ENCODE measurements around the gene ERP27. TPM values are rescaled to one million over a fixed set of nuclear protein-coding genes. Genes with fewer than 3 reads are reported as not detected.

ERP27 gene
- total RNA-seq, 1 experiment from 2014 or later, result not detected

DNA sequence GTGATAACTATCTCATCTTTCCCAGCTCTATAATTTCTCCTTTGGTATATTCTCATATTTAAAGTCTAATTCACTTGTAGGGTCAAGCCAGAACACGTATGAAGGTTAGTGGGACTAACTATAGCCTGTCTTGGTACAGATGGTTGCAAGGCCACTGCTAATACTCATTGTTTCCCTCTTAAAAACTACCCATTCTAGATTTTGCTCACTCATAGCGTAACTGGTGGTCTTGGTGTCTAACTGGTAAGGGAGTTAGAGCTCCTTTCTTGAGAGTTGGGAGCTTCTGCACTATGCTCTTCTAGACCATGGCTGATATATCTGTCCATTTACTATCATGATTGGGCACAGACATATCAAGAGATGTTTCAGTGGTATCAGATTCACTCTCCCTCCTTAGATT, 61.5 kb downstream of the ERP27 start:
- ChIA-PET CTCF (interaction anchor here (0.9 kb wide), 1 partner anchor 7 kb away, joined by 4 read pairs; no protein-coding TSS in a partner anchor), POLR2A (no interaction called here)
- no peaks in the 10 kb centered on the region for H3K36me3 Mint-ChIP-seq (ENCODE audit: insufficient read depth, unreplicated experiment)
- DNase-seq (ENCODE audit: unreplicated experiment), result no peak
- peaks cover 10% of the 10 kb centered on the region for H3K4me1 Mint-ChIP-seq (ENCODE audit: insufficient read depth, unreplicated experiment)
- no TSS peak for BruUV-seq (replicated peaks)
- TF ChIP-seq, protein P1, sequence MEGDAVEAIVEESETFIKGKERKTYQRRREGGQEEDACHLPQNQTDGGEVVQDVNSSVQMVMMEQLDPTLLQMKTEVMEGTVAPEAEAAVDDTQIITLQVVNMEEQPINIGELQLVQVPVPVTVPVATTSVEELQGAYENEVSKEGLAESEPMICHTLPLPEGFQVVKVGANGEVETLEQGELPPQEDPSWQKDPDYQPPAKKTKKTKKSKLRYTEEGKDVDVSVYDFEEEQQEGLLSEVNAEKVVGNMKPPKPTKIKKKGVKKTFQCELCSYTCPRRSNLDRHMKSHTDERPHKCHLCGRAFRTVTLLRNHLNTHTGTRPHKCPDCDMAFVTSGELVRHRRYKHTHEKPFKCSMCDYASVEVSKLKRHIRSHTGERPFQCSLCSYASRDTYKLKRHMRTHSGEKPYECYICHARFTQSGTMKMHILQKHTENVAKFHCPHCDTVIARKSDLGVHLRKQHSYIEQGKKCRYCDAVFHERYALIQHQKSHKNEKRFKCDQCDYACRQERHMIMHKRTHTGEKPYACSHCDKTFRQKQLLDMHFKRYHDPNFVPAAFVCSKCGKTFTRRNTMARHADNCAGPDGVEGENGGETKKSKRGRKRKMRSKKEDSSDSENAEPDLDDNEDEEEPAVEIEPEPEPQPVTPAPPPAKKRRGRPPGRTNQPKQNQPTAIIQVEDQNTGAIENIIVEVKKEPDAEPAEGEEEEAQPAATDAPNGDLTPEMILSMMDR (IDR thresholded peaks at IDR 0.05; ENCODE audit: unreplicated experiment), result no peak
- no peaks in the 10 kb centered on the region for H3K9me3 Mint-ChIP-seq (ENCODE audit: unreplicated experiment)
- H3K4me3 Mint-ChIP-seq (ENCODE audit: unreplicated experiment), result no peak overlapping the region
- no peak overlapping the region for H3K27ac Mint-ChIP-seq (ENCODE audit: low read depth, unreplicated experiment)
- H3K27me3 Mint-ChIP-seq (ENCODE audit: insufficient read depth, unreplicated experiment), result no peaks in the 10 kb centered on the region
- intact Hi-C loops (cut with micrococcal nuclease), result no loop called here

- POLR2A ChIA-PET, result interaction anchor here (0.9 kb wide), 1 partner anchor 9 kb away, joined by 5 read pairs; no protein-coding TSS in a partner anchor
- H3K4me1 Mint-ChIP-seq (ENCODE audit: insufficient read depth, unreplicated experiment), result peaks cover 10% of the 10 kb centered on the region
- intact Hi-C loops (cut with micrococcal nuclease), result no loop called here
- H3K27me3 Mint-ChIP-seq (ENCODE audit: insufficient read depth, unreplicated experiment), result no peaks in the 10 kb centered on the region
- CTCF ChIA-PET, result no interaction called here
- no peaks in the 10 kb centered on the region for H3K36me3 Mint-ChIP-seq (ENCODE audit: insufficient read depth, unreplicated experiment)
- no peak overlapping the region for H3K27ac Mint-ChIP-seq (ENCODE audit: low read depth, unreplicated experiment)
- no TSS peak for BruUV-seq (replicated peaks)
- DNase-seq (ENCODE audit: unreplicated experiment), result no peak
- H3K9me3 Mint-ChIP-seq (ENCODE audit: unreplicated experiment), result no peaks in the 10 kb centered on the region
- TF ChIP-seq, protein P1 (IDR thresholded peaks at IDR 0.05; ENCODE audit: unreplicated experiment), result no peak
- H3K4me3 Mint-ChIP-seq (ENCODE audit: unreplicated experiment), result no peak overlapping the region
Measured at GRCh38 chr12:14874882-14875281, 63.5 kb downstream of the ERP27 start.

DNA sequence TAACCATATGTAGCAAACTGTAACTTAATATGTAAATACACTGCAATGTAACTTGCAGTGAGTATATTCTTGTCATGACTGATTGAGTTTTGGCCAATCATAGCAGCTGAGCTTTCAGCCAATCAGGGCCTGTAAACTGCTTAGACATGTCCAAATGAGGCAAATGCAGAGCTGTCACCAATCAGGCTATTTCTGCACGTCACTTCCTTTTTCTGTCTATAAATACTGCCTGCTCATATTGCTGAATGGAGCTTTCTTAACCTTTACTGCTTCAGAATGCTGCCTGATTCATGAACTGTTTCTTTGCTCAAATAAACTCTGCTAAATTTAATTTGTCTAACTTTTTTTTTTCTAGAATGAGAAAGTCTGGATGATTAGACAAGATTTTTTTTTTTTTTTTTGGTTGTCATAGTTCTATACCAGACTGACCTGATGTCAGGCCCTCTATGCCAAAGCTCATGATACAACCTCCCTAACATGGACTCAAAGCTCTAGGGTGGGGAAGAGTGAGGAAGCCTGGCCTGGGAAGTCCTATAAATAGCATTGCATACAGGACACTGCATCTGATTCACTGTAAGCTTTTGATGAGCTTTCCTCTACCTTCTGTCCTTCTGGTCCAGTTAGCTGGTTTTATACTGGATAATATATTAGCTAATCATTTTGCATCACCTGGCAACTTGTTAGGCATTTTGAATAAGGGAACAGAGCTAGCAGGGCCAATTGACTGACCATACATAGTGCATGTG, 64.7 kb downstream of the ERP27 start:
- H3K9me3 Mint-ChIP-seq (ENCODE audit: unreplicated experiment), result no peaks in the 10 kb centered on the region
- intact Hi-C loops (cut with micrococcal nuclease), result no loop called here
- peaks cover 16% of the 10 kb centered on the region for H3K4me1 Mint-ChIP-seq (ENCODE audit: insufficient read depth, unreplicated experiment)
- POLR2A ChIA-PET, result interaction anchor here (0.7 to 1.1 kb wide), 6 partner anchors 10 to 188 kb away, joined by 3 to 5 read pairs (median 4); no protein-coding TSS in a partner anchor
- H3K4me3 Mint-ChIP-seq (ENCODE audit: unreplicated experiment), result no peak overlapping the region
- TF ChIP-seq, protein P1 (IDR thresholded peaks at IDR 0.05; ENCODE audit: unreplicated experiment), result no peak
- CTCF ChIA-PET, result interaction anchor here (0.5 to 0.7 kb wide), 3 partner anchors 32 to 86 kb away, joined by 3 to 10 read pairs (median 5); no protein-coding TSS in a partner anchor
- no TSS peak for BruUV-seq (replicated peaks)
- H3K36me3 Mint-ChIP-seq (ENCODE audit: insufficient read depth, unreplicated experiment), result no peaks in the 10 kb centered on the region
- no peaks in the 10 kb centered on the region for H3K27me3 Mint-ChIP-seq (ENCODE audit: insufficient read depth, unreplicated experiment)
- DNase-seq (ENCODE audit: unreplicated experiment), result no peak
- H3K27ac Mint-ChIP-seq (ENCODE audit: low read depth, unreplicated experiment), result no peak overlapping the region

GRCh38 chr12:14871886-14872285, 66.5 kb downstream of the ERP27 start:
- Mint-ChIP-seq H3K4me3 (ENCODE audit: unreplicated experiment) (no peak overlapping the region), H3K9me3 (ENCODE audit: unreplicated experiment) (peaks cover 7% of the 10 kb centered on the region), H3K27me3 (ENCODE audit: insufficient read depth, unreplicated experiment) (no peaks in the 10 kb centered on the region), H3K27ac (ENCODE audit: low read depth, unreplicated experiment) (no peak overlapping the region), H3K36me3 (ENCODE audit: insufficient read depth, unreplicated experiment) (no peaks in the 10 kb centered on the region), H3K4me1 (ENCODE audit: insufficient read depth, unreplicated experiment) (peaks cover 16% of the 10 kb centered on the region)
- TF ChIP-seq, protein P1 (IDR thresholded peaks at IDR 0.05; ENCODE audit: unreplicated experiment), result no peak
- intact Hi-C loops (cut with micrococcal nuclease), result no loop called here
- BruUV-seq (replicated peaks), result no TSS peak
- no peak for DNase-seq (ENCODE audit: unreplicated experiment)
- ChIA-PET CTCF (no interaction called here), POLR2A (no interaction called here)
